GM18909 (cell line): Measurements from ENCODE around the gene UBE2G2.
"Not testable (repeated sequence)": the region's sequence is repeated elsewhere in the genome, so short reads cannot be mapped to it uniquely, and the experiment has no call there.

ENCODE experiments used
- ATAC-seq: cut with Tn5 transposase; IDR thresholded peaks from one replicate; pipeline ENCODE4 v1.9.1; 2021; ENCODE audit warnings: mild to moderate bottlenecking; ENCODE audit not compliant: unreplicated experiment, poor library complexity

UBE2G2 gene

DNA sequence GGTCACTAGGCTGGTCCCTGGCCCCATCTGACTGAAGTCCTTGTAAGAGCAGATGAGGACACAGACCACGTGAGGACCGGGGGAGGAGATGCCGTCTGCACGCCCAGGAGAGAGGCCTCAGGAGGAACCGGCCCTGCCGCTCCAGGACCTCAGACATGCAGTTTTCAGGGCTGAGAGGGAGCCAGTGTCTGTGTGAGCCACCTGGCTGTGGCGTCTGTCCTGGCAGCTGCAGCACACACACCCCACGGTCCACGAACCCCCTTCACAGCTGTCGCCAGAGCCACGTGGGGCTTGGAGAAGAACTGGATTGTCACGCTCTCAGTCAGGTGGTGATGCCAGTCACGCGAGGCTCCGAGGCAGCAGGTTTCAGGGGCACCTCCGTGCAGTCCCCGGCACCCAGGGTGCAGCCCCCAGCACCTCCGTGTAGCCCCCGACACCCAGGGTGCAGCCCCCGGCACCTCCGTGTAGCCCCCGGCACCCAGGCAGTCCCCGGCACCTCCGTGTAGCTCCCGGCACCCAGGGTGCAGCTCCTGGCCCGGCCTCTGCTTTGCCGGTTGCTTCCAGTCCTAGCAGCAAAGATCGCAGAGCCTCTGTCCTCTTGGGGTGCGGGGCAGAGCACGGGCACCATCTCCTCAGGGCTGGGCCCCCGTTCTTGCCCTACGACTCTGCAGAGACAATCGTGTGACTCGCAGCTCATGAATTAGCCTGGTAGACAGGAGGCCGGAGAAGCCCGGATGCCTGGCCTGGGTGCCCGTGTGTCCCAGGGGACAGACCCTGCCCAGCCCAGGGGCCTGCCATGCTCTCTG, 35.2 kb upstream of the UBE2G2 start:
- ATAC-seq: no peak

DNA sequence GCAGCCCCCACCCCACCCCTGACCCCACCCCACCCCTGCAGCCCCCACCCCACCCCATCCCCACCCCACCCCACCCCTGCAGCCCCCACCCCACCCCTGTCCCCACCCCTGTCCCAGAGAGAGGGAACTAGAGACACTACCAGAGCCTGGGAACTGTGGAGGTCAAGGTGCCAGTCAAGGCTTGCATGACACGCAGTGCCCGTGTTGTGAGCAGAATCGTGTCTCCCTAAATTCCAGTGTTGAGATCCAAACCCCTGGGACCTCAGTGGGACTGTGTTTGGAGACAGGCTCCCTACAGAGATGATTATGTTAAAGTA, 34.7 kb upstream of the UBE2G2 start:
- no peak for ATAC-seq

DNA sequence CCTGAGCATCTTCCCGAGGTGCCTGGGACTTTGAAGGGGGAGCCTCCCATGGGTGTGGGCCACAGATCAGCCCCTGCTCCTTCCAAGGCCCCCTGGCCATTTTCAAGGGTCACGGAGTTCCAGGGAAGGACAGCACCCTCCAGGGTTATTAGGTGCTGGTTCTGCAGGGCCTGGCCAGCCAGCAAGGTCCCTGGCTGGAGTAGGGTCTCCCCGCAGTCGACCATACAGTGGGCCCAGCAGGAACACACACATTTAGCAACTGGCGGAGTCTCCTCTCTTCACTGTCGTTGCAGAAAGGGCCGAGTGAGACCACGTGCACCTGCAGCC, 34.0 kb upstream of the UBE2G2 start:
- ATAC-seq: no peak

DNA sequence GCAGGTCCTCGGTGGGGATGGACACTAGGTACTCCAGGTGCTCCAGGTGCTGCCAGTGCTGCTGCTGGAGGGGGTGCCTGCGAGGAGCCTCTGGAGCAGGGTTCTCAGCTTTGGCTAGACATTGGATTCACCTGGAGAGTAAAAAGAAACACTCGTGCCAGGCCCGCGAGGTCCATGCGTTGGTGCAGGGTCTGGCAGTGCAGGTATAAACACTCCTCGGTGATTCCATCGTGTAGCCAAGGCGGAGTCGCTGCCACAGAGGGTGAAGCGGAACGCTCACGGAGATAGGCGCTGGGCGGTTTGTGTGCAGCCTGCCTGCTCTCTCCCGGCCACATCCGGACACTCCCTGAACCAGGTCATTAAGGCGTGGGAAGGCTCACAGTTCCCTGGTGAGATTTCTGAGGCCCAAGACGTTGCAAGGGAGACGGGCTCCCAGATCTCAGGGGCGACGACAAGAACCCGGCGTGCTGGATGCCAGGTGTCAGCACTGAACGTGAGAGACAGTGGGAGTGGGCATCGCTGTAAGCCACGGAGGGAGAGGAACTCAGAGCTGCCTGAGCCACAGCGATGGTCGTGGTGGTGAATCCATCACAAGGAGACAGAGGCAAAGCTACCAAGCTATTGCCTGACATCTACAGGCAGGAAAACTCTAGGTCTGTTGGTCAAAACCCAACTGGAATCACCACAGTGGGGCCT, 33.5 kb upstream of the UBE2G2 start:
- no peak for ATAC-seq

DNA sequence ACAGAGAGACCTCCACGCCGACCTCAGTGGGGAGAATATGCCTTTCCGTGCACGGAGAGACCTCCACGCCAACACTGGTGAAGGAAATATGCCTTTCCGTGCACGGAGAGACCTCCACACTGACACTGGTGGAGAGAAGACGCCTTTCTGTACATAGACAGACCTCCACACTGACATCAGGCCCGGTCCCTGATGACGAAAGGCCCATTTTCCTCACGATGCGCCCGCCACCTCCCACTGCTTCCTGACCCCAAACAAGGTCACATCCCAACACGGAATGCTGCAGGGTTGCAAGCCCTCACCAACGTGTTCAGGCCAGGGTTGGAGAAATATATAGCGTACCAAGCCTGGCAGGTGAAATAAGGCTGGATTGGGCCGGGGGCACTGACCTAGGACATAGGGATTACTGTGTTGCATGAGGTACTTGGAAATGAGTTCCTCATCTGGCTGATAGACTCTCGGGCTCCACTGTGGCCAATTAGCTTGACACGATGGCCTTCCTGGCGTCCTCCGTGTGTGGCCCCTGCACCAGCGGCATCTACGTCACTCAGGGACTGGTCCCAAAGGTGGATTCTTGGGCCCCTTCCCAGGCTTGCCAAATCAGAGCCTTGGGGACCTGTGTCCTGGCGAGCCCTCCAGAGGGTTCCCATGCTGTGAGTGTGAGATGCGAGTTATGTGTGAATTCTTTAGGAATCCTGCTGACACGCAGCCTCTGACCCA, 32.8 kb upstream of the UBE2G2 start:
- no peak for ATAC-seq

DNA sequence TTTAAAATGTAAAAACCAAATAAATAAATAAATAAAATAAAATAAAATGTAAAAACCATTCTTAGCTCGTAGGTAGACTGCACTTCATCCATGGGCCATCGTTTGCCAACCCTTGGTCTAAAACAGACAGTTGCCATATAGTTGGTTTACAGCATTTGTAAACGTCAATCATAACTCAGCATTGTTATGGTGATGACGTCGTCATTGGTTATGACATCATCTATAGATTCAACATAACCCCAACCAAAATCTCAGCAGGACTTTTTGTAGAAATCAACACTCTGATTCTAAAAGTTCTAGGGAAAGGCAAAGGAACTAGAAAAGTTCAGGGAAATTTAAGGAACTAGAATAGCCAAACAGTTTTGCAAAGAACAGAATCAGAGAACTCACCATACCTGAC, 32.0 kb upstream of the UBE2G2 start:
- ATAC-seq: no peak

DNA sequence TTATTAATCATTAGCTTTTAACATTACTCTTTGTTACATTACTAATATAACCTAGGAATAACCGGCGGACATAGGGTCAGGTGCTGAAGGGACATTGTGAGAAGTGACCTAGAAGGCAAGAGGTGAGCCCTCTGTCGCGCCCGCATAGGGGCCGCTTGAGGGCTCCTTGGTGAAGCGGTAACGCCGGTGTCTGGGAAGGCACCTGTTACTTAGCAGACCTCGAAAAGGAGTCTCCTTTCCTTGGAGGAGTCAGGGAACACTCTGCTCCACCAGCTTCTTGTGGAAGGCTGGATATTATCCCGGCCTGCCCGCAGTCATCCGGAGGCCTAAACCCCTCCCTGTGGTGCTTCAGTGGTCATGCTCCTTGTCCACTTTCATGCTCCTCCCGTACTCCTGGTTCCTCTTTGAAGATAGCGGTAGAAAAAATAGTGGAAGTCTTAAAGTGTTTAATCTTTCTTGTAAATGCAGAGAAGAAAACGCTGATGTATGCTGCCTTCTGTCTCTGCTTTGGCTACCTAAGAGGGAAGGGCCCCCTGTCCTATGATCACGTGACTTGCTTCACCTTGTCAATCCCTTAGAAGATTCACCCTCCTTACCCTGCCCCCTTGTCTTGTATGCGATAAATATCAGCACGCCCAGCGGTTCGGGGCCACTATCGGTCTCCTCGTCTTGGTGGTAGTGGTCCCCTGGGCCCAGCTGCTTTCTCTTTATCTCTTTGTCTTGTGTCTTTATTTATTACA, 31.1 kb upstream of the UBE2G2 start:
- not testable (repeated sequence) for ATAC-seq

DNA sequence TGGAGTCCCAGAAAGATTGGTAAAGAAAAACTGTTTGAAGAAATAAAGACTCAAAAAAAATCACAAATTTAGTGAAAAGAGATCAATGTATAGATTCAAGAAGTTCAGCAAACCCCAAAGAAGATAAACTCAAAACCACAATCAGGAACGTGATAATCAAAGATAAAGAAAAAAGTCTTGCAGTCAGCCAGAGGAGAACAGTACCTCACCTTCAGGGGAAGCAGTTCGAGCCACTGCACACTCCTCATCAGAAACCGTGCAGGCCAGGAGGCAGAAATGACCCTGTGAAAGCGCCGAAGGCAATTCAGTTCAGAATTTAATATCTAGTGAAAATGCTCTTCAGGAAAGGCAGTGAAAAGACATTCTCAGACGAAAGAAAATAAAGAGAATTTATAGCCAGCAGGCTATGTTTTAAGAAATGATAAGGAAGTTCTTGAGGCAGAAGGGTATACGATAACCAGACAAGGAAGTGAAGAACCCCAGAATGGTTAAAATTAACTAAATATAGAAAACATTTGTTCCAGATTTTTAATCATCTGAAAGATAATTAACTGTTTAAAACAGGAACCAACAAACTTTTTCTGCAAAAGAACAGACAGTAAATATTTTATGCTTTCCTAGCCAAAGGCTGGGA, 29.7 kb upstream of the UBE2G2 start:
- no peak for ATAC-seq

DNA sequence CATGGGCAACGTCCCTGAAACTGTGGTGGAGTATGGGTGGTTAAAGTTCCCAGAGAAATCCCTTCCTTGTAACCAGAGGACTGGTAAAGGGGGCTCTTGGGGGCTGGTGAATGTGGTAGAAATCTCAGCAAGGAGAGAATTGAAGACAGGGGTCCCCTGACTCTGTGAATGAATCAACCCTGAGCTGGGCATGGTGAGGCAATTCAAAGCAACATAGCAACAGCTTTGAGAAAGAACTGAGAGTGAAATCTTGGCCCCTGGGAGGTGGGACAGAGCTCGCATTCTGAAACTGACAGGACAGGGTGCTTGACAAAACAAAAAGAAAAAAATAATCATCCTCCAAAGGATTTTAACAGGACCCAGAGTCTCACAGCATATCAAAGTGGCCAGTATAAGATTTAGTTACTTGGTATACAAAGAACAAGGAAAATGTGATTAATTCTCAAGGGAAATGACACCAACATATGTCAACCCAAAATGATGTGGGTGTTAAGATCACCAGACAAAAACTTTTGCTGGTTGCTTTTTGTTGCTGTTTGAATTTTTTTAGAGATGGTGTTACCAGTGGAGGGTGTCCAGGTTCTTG, 28.0 kb upstream of the UBE2G2 start:
- ATAC-seq: no peak

DNA sequence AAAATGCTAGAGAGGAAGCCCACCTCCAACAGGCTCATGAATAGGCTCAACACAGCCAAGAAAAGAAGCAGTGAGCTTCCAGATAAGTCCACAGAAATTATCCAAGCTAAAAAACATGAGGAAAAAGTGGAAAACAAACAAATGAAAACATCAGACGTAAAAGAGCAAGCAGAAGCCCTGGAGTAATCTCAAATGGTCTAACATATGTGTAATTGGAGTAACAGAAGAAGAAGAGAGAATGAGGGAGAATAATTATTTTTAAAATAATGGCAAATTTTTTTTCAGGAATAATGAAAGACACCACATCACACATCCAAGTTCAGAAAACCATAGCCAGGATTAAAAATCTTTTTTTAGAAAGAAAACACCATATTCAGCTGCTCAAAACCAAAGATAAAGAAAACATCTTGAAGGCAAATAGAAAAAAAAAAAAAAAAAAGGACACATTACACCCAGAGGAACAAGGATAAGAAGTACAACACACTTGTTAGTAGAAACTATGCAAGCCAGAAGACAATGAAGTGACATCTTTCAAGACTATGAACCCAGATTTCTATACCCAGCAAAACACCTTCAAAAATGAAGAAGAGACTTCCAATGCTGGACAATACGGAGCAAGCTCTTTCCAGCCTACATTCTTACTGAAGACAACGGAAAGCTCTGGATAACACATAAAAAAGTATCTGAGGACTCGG, 26.9 kb upstream of the UBE2G2 start:
- ATAC-seq: no peak

DNA sequence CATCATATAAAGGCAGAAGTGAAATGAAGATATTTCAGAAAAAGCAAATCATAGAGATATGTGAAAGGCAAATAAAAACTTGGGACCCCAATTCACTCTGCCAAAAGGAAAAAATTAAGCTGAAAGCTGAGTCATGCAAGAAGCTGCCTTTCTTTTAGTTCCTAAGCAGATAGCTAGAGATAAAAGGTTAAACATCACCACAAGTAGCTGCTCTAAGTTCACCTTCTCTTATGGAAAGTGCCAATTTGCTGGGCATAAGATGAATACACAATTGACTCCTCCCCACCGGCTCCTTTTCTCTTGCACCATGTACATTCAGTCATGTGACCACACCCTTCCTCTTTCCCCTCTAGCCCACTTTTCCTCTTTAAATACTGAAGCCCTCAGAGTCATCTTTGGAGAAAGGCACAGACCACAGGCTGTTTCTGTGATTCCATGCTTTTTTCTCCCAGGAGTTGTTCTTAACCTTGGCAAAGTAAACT, 21.6 kb upstream of the UBE2G2 start:
- no peak for ATAC-seq

DNA sequence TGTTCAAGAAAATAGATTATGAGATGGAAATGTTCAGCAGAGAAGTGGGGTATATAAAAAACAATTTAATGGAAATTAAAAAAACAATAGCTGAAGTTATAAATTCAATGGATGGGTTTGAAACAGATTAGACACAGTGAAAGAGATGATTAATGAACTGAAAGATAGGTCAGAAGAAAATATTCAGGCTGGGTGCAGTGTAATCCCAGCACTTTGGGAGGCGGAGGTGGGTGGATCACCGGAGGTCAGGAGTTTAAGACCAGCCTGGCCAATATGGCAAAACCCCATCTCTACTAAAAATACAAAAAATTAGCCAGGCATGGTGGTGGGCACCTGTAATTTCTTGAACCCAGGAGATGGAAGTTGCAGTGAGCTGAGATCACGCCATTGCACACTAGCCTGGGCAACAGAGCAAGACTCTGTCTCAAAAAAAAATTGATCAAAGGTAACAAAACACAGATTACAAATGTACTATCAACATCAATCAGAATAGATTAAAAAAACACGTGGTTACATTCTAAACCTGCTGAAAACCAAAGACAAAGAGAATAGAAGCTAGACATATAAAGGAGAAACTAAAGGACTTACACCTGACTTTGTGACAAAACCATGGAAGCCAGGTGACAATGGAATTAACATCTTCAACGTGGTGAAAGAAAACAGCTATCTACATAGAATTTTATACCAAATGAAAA, 21.0 kb upstream of the UBE2G2 start:
- no peak for ATAC-seq

DNA sequence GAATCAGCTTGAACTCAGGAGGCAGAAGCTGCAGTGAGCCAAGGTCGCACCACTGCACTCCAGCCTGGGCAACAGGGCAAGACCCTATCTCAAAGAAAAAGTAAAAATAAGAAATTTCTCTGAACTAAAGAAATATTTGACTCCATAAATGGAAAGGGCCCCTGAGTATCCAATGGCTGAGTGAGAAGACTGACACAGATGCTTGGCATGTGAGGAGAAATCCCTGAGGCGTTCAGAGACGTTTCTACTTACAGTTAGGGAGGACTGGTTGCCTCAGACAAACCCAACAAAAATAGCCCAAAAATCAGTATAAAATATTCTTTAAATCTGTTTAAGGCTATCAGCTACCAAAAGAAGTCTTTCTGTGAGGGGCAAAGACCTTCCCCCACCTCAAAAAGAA, 19.2 kb upstream of the UBE2G2 start:
- no peak for ATAC-seq

DNA sequence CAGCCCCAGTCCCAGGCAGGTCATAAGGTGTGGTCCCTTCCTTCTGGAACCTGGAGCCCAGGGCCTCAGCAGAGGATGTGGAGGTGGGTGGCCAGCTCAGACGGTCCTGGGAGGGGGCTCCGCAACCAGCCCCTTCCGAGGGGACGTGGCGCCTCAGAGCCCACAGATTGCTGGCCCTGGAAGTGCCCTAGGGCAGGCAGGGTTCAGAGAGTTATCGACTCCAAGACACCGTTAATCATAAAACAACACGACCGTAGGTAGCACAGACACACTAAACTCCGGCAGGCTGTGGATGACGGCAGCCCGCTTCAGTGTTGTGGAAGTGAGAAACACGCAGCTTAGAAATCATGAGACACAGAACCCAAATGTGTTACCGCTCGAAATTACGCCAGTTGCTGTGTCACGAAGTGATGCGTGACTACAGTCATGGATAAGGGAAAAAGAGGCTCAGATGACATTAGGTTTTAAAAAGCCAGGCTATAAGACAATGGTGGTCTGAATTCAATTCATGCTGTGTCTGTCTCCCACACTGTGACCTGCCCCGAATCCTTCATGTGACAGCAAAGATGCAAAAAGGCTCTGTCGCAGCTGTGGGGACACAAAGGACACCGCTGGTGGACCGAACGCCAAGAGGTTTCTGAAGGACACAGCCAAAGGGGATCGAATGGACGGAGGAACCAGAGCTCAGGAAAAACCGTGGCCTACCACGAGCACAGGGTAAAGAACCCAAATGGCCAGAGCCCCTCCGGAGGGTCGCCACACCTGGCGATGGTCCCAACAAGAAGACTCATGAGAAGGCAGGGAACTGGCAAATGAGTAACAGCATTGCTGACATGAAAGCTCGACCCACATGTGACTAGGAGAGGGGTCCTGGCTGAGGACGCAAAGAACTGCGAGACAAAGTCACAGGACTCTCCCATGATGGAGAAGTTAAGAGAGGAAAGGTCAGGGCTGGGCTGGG, 17.9 kb upstream of the UBE2G2 start:
- ATAC-seq: no peak

DNA sequence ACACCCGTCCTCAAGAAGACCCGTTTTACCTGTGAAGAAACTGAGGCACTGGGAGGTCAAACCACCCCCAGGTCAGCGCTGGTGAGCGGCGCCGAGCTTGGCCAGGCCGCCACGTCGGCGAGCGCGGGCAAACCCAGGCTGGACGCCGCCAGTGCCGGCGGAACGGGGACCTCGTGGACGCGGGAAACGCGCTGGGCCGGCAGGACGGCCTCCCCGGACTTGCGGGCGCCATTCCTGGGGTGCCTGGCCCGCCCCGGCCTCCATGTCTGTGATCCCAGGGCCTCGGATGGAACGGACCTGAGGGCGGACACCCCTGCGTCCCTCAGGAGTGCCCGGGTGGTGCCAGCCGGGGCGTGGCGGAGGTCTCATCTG, 17.0 kb upstream of the UBE2G2 start:
- no peak for ATAC-seq

DNA sequence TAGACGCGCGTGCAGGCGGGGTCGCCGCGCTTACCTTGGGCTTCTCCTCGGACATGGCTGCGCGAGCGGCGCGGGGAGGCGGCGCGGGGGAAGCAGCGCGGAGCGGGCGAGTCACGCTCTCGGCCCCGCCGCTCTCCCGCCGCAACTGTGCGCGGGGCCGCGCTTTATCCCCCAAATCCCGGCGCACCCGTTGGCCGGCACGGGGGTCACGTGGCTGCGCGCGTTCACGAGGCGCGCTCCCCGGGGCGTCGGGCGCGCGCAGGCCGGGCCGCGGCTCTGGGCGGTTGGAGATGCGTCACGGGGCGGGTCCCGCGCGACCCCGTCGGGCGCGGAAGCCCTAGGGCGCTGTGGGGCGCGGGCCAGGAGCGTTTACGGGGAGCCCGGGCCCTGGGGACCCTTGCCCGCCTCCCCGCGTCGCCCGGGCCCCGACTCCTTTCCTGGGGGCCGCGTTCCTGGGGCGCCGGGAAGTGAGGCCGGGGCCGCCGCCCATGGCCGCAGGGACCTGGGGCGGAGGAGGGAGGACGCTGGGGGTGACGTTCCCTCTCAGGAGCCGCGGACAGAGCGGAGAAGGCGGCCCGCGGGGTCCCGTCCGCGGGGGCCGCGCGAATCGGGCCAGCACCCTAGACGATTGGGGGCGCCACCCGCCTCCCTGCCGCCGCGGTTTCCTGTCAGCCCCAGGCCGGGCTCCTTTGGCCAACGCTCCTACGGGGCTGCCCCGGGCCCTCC, 16.5 kb upstream of the UBE2G2 start, which contains the start of gene SUMO3:
SUMO3 (minus strand) TSS at position 149 of the 726 bp plus-strand sequence; CDS start at position 55, 94 bp downstream.
- peak; percentile 62 for ATAC-seq

DNA sequence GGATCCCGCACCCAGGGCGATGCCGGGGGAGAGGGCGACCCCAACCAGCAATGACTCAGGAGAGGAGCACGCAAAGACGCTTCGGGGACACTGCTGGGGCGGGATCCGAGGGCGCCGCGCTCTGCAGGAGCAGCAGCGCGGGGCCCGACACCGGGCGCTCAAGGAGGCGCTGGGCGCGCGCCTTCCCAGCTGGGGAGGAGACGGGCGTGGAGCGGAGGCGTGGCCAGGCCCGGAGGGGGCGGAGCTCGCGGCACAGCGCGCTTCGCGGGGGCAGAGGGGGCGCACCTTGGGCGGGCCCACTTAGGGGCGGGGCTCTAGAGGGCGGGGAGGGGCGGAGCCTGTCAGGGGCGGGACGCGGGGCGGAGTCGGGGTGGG, 15.9 kb upstream of the UBE2G2 start:
- peak; percentile 73 for ATAC-seq
